Duodenal mucosa (tissue), 2 donors: ENCODE measurements around the gene FAM107A.

Source experiments
- H3K27ac ChIP-seq: one replicate; pipeline ENCODE4 v1.7.0; 2013; ENCODE audit warnings: low read depth, low read length
- H3K27me3 ChIP-seq, 2 donors: one replicate each; pipeline ENCODE4 v1.7.0; 2013; ENCODE audit warnings: low read length in 2 of 2, control low read depth in 1 of 2; ENCODE audit not compliant: insufficient read depth in 2 of 2, control insufficient read depth in 1 of 2
- H3K36me3 ChIP-seq, 2 donors: one replicate each; pipeline ENCODE4 v1.7.0; 2013; ENCODE audit warnings: low read length in 2 of 2, control low read depth in 1 of 2; ENCODE audit not compliant: insufficient read depth in 2 of 2, control insufficient read depth in 1 of 2
- H3K4me1 ChIP-seq, 2 donors: one replicate each; pipeline ENCODE4 v1.7.0; 2013; ENCODE audit warnings: low read length in 2 of 2, control low read depth in 1 of 2; ENCODE audit not compliant: insufficient read depth in 2 of 2, control insufficient read depth in 1 of 2
- H3K4me3 ChIP-seq, 2 donors: one replicate each; pipeline ENCODE4 v1.7.0; 2013; ENCODE audit warnings: low read length in 2 of 2, low read depth in 1 of 2
- H3K9ac ChIP-seq, 2 donors: one replicate each; pipeline ENCODE4 v1.7.0; 2013; ENCODE audit warnings: low read length in 2 of 2, low read depth in 1 of 2
- H3K9me3 ChIP-seq, 2 donors: one replicate each; pipeline ENCODE4 v1.7.0; 2013; ENCODE audit warnings: low read length in 2 of 2, control low read depth in 1 of 2; ENCODE audit not compliant: control insufficient read depth in 1 of 2

Gene FAM107A

GRCh38 chr3:58613236-58614132, 36.3 kb upstream of the FAM107A start:
- Histone ChIP-seq H3K27me3 (no peaks in the 10 kb centered on the region), H3K27ac (no peak overlapping the region), H3K36me3 (no peaks in the 10 kb centered on the region), H3K9me3 (no peaks in the 10 kb centered on the region), H3K4me3 (no peak overlapping the region), H3K4me1 (no peaks in the 10 kb centered on the region), H3K9ac (no peak overlapping the region)

DNA sequence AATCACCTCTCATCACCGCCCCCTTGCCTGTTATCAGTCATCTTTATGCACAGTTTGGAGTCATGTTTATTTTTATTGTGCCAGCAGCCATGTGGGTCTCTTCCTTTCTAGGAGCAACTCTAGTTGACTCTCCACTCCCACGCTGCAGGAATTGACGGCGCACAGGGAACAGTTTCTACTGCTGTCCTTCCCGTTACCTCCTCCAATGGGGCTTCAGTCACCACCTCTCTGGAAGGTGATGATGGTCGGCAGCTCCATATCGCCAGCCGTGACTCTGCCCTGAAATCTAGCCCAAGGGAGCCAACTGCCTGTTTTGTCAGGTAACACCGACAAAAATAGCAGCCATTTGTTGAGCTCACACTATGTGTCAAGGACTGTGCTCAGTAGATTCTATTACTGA, 35.6 kb upstream of the FAM107A start:
- Histone ChIP-seq H3K4me3 (no peak overlapping the region), H3K4me1 (no peaks in the 10 kb centered on the region), H3K27ac (no peak overlapping the region)

GRCh38 chr3:58609990-58610389, 32.8 kb upstream of the FAM107A start:
- no peaks in the 10 kb centered on the region for H3K36me3 ChIP-seq
- H3K9me3 ChIP-seq, result no peaks in the 10 kb centered on the region
- no peak overlapping the region for H3K4me3 ChIP-seq
- H3K9ac ChIP-seq, result no peak overlapping the region
- H3K27me3 ChIP-seq, result no peaks in the 10 kb centered on the region
- H3K4me1 ChIP-seq, result no peaks in the 10 kb centered on the region
- H3K27ac ChIP-seq, result no peak overlapping the region

More for the DNA sequence above, 35.6 kb upstream of the FAM107A start:
- Histone ChIP-seq H3K9me3 (no peaks in the 10 kb centered on the region), H3K9ac (no peak overlapping the region), H3K27me3 (no peaks in the 10 kb centered on the region), H3K36me3 (no peaks in the 10 kb centered on the region)

DNA sequence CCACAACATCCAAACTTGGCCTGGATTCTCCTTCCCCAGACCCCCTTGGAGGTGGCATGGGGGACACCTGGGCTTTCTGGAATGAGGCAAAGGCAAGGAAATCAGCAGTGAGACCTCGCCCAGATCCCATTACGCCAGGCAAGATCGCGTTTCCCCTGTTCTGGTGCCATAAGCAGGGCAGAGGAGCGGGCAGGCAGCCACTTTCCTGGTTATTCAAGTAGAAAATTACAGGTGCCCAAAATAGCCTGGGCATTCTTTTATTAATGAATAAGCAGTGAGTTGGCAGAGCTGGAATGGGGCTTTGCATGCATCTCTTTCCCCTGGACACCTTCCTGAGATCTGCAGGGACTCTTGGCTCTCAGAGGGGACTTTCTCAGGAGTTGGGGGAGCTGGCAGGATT, 31.5 kb upstream of the FAM107A start:
- H3K27ac ChIP-seq, result no peak overlapping the region
- no peak overlapping the region for H3K9ac ChIP-seq
- H3K27me3 ChIP-seq, result no peaks in the 10 kb centered on the region
- H3K36me3 ChIP-seq, result no peaks in the 10 kb centered on the region
- peaks cover 0 to 3% of the 10 kb centered on the region in 2 donors for H3K9me3 ChIP-seq
- H3K4me1 ChIP-seq, result no peaks in the 10 kb centered on the region
- H3K4me3 ChIP-seq, result no peak overlapping the region

- Histone ChIP-seq H3K9ac (no peak overlapping the region), H3K4me3 (no peak overlapping the region), H3K27ac (no peak overlapping the region), H3K36me3 (no peaks in the 10 kb centered on the region), H3K4me1 (no peaks in the 10 kb centered on the region), H3K9me3 (peaks cover 0 to 3% of the 10 kb centered on the region in 2 donors), H3K27me3 (no peaks in the 10 kb centered on the region)
Observed at GRCh38 chr3:58607816-58608215, 30.6 kb upstream of the FAM107A start.

DNA sequence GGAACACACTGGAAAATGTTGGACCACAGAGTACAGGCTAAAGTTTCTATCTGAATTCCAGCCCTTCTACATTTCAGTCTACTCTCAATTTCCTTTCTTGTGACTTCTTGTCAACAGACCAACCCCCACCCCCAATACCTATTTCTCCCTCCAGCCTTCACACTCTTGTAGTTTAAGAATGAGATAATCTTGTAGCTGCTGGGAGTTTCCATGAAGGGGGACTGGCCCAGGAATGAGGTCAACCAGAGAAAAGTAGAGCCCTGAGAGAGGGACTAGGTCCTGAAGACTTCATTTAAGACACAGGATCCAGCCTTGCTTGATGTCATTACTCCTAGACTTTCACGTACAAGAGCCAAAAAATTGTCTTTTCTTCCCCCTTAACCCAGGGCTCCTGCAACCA, 29.5 kb upstream of the FAM107A start:
- Histone ChIP-seq H3K27me3 (no peaks in the 10 kb centered on the region), H3K9me3 (peaks cover 0 to 3% of the 10 kb centered on the region in 2 donors), H3K4me1 (no peaks in the 10 kb centered on the region), H3K36me3 (no peaks in the 10 kb centered on the region), H3K27ac (no peak overlapping the region), H3K4me3 (no peak overlapping the region), H3K9ac (no peak overlapping the region)

- H3K36me3 ChIP-seq, result no peaks in the 10 kb centered on the region
- H3K4me1 ChIP-seq, result no peaks in the 10 kb centered on the region
- H3K27me3 ChIP-seq, result peaks cover 0 to 3% of the 10 kb centered on the region in 2 donors
- H3K9ac ChIP-seq, result no peak overlapping the region
- no peak overlapping the region for H3K4me3 ChIP-seq
- H3K9me3 ChIP-seq, result peaks cover 0 to 3% of the 10 kb centered on the region in 2 donors
- no peak overlapping the region for H3K27ac ChIP-seq
Observed at GRCh38 chr3:58604031-58604430, 26.8 kb upstream of the FAM107A start.

- no peak overlapping the region for H3K9ac ChIP-seq
- H3K9me3 ChIP-seq, result peaks cover 0 to 3% of the 10 kb centered on the region in 2 donors
- H3K27ac ChIP-seq, result no peak overlapping the region
- no peaks in the 10 kb centered on the region for H3K36me3 ChIP-seq
- H3K4me1 ChIP-seq, result no peaks in the 10 kb centered on the region
- no peak overlapping the region for H3K4me3 ChIP-seq
- peaks cover 0 to 3% of the 10 kb centered on the region in 2 donors for H3K27me3 ChIP-seq
Observed at GRCh38 chr3:58603606-58604005, 26.4 kb upstream of the FAM107A start.

- Histone ChIP-seq H3K27ac (no peak overlapping the region), H3K27me3 (peaks cover 0 to 3% of the 10 kb centered on the region in 2 donors), H3K36me3 (no peaks in the 10 kb centered on the region), H3K4me1 (no peaks in the 10 kb centered on the region), H3K9ac (no peak overlapping the region), H3K4me3 (no peak overlapping the region), H3K9me3 (no peaks in the 10 kb centered on the region)
Observed at GRCh38 chr3:58597770-58598310, 20.6 kb upstream of the FAM107A start.

GRCh38 chr3:58596834-58597518, 19.8 kb upstream of the FAM107A start:
- Histone ChIP-seq H3K27me3 (peaks cover 0 to 3% of the 10 kb centered on the region in 2 donors), H3K27ac (no peak overlapping the region), H3K9ac (no peak overlapping the region), H3K9me3 (no peaks in the 10 kb centered on the region), H3K4me3 (no peak overlapping the region), H3K4me1 (no peaks in the 10 kb centered on the region), H3K36me3 (no peaks in the 10 kb centered on the region)
